ENCODE results near the gene SOX6. TPM values are rescaled to one million over a fixed set of nuclear protein-coding genes. Genes with fewer than 3 reads are reported as not detected.

The SOX6 gene
- total RNA-seq, 1 donor from 2014 or later = 0.34 TPM

DNA sequence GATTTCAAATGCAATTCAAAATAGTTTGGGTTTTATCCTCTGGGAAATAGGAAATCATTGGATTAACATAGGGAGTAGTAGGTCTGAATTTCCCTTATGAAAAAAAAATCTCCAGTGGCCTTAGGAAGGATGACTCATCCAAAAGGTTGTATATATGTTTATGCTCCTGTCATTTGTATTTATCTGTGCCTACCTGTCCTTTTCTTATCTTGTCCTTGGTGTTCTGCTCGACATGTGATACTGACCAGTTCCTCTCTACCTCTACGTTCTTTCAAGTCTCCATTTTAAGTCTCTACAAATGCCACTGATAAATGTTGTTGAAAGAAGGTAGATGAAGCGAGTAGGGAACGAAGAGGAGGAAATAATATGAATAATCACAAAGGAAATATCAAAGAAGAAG is 3.0 kb upstream of the SOX6 start:
- H3K9me3 Mint-ChIP-seq = no peaks in the 10 kb centered on the region
- no peak overlapping the region for H3K4me3 Mint-ChIP-seq (ENCODE audit: low read depth)
- DNase-seq (ENCODE audit: low spot score) = no peak
- H3K36me3 Mint-ChIP-seq (ENCODE audit: low read depth) = no peaks in the 10 kb centered on the region
- H3K27me3 Mint-ChIP-seq (ENCODE audit: low read depth) = no peaks in the 10 kb centered on the region
- intact Hi-C loops (cut with micrococcal nuclease) = no loop called here
- no peak overlapping the region for H3K27ac Mint-ChIP-seq
- no peaks in the 10 kb centered on the region for H3K4me1 Mint-ChIP-seq (ENCODE audit: low read depth)

DNA sequence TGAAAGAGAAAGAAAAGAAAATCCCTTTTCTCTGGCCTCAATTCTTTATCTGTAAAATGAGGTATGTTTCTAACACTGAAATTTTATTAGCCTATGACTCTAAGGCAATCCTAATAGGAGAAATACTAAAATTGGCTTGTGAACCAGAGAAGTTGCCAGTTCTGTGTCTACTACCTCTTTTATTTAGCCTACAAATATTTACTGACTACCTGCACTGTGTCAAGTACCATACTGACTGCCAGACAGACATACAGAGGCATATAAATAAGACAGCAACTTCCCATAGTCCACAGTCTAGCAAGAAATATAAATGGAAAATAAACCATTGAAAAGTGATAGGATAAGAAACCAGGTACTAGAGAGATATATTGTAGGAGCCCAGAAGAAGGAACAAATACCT is 2.4 kb upstream of the SOX6 start:
- Mint-ChIP-seq H3K9me3 (no peaks in the 10 kb centered on the region), H3K4me1 (ENCODE audit: low read depth) (no peaks in the 10 kb centered on the region), H3K27ac (no peak overlapping the region), H3K36me3 (ENCODE audit: low read depth) (no peaks in the 10 kb centered on the region), H3K4me3 (ENCODE audit: low read depth) (no peak overlapping the region), H3K27me3 (ENCODE audit: low read depth) (no peaks in the 10 kb centered on the region)
- intact Hi-C loops (cut with micrococcal nuclease) = no loop called here
- DNase-seq (ENCODE audit: low spot score) = no peak

DNA sequence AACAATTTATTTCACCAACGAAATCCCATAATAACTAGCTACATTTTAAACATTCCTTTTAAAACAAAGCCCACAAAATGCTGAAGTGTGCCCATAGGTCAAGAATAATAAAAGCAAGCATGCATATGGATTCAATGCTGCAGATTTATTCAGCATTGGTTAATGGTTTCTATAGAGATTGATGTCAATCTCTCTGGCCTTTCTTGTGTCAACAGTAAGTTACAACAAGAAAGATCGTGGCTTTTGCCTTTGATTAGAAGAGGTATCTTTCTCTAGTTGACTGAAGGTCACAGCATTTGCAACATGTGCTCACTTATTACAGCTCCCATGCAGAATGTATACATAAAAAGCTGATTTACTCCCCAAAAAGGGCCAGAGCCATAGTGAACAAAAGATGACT is 1.4 kb upstream of the SOX6 start:
- intact Hi-C loops (cut with micrococcal nuclease) = no loop called here
- H3K9me3 Mint-ChIP-seq = no peaks in the 10 kb centered on the region
- no peaks in the 10 kb centered on the region for H3K4me1 Mint-ChIP-seq (ENCODE audit: low read depth)
- DNase-seq (ENCODE audit: low spot score) = no peak
- no peaks in the 10 kb centered on the region for H3K27me3 Mint-ChIP-seq (ENCODE audit: low read depth)
- no peak overlapping the region for H3K4me3 Mint-ChIP-seq (ENCODE audit: low read depth)
- H3K27ac Mint-ChIP-seq = no peak overlapping the region
- H3K36me3 Mint-ChIP-seq (ENCODE audit: low read depth) = no peaks in the 10 kb centered on the region

DNA sequence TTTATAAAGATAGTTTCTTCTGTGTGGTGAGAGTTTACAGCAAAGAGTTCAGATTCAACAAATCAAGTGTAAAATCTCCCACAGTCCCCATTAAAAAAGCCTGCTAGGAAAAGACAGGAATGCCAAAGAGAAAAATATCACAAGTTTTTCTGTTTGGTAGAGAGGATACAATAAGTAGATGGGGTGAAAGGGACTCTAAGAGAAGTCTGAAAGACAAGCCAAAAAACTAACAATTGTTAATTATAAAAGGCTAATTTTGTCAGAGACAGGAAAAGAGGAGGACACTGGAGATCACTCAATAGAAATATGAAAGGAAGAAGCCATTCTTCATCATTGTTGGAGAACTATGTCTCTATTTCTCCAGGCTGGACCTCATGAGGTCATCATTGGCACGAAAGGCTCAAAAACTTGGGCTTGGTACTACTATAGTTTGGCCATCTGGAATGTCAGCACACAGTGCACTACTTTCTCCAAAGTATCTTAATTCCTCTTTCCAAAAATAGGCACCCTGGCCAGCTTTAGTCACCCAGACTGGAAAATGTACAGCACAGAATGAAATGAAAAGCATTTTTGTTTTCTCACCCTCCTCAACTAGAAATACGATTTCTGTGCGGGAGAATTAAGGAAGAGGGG is 531 bp upstream of the SOX6 start:
- intact Hi-C loops (cut with micrococcal nuclease) = no loop called here
- no peaks in the 10 kb centered on the region for H3K9me3 Mint-ChIP-seq
- H3K4me3 Mint-ChIP-seq (ENCODE audit: low read depth) = no peak overlapping the region
- no peak for DNase-seq (ENCODE audit: low spot score)
- H3K27ac Mint-ChIP-seq = no peak overlapping the region
- no peaks in the 10 kb centered on the region for H3K27me3 Mint-ChIP-seq (ENCODE audit: low read depth)
- H3K36me3 Mint-ChIP-seq (ENCODE audit: low read depth) = no peaks in the 10 kb centered on the region
- no peaks in the 10 kb centered on the region for H3K4me1 Mint-ChIP-seq (ENCODE audit: low read depth)

DNA sequence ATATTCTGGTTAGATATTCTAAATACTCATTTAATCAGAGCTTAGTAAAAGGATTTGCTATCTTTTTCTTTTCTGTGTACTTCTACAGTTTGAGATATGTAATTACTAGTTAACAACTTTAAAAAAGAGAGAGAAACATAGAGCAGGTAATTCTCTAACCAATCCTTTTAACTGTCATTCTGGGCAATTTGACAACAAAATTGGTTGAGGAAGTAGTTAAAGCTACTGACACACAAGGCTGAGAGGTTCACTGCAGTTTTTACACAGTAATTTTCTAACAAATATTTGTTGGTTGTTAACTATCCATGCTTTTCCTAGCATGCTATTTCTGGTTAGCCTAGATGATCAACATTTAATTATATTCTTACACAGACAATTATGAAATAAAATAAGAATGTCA is 3.6 kb downstream of the SOX6 start:
- H3K36me3 Mint-ChIP-seq (ENCODE audit: low read depth) = no peaks in the 10 kb centered on the region
- intact Hi-C loops (cut with micrococcal nuclease) = no loop called here
- no peak overlapping the region for H3K4me3 Mint-ChIP-seq (ENCODE audit: low read depth)
- H3K27me3 Mint-ChIP-seq (ENCODE audit: low read depth) = no peaks in the 10 kb centered on the region
- H3K27ac Mint-ChIP-seq = no peak overlapping the region
- no peak for DNase-seq (ENCODE audit: low spot score)
- no peaks in the 10 kb centered on the region for H3K4me1 Mint-ChIP-seq (ENCODE audit: low read depth)
- no peaks in the 10 kb centered on the region for H3K9me3 Mint-ChIP-seq

DNA sequence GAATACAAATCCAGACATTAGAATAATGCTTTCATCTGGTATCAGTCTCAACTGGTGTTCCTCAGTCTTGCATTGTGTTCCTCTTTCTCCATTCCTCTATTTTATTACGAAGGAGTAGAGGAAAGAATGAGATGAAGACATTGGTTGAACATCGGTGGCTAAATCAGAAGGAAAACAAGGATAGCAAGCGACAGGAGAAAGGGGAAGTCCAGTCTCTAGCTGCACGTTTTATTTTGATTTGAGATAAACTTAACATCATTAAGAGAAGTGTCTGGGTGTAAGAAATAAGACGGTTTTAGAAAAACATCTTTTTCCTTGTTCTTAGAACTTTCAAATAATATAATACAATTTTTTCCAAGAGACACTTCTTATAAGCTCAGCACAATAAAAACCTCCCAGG is 6.2 kb downstream of the SOX6 start:
- DNase-seq (ENCODE audit: low spot score) = no peak
- H3K27ac Mint-ChIP-seq = no peak overlapping the region
- no peaks in the 10 kb centered on the region for H3K9me3 Mint-ChIP-seq
- no peak overlapping the region for H3K4me3 Mint-ChIP-seq (ENCODE audit: low read depth)
- H3K27me3 Mint-ChIP-seq (ENCODE audit: low read depth) = no peaks in the 10 kb centered on the region
- H3K4me1 Mint-ChIP-seq (ENCODE audit: low read depth) = no peaks in the 10 kb centered on the region
- intact Hi-C loops (cut with micrococcal nuclease) = no loop called here
- no peaks in the 10 kb centered on the region for H3K36me3 Mint-ChIP-seq (ENCODE audit: low read depth)

DNA sequence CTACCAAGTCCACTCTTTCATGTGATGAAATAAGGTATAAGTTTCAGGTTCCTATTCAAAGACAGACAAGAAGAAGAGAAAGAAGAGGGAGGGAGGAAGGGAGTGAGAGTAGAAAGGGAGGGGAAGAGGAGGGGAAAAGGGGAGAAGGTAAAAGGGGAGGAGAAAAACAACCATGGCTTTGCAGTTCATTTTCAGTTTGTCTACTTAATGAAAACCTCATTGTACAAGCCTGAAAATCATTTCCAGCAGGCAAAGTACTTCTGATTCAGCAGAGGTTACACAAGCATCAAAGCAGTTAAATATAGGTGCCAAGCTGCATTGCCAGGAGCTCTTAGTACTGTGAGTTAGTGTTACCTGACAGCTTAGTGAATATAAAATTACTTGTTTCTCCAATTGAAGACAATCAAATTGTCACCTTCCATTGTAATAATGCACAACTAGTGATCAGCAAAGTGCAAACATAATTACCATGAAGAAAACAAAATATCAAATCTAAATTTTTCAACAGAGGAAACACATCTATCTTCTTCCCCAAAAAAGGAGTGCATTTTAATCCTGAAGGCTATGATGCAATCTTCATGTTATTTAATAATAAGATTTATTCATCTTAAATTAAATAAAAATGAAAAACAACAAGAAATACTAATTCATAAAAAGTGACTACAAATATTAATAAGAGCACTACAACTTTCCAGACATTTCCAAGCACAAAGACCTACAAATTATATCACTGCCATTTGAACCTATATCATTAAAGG is 8.2 kb downstream of the SOX6 start:
- Mint-ChIP-seq H3K27ac (no peak overlapping the region), H3K4me3 (ENCODE audit: low read depth) (no peak overlapping the region), H3K36me3 (ENCODE audit: low read depth) (no peaks in the 10 kb centered on the region), H3K27me3 (ENCODE audit: low read depth) (no peaks in the 10 kb centered on the region), H3K9me3 (no peaks in the 10 kb centered on the region), H3K4me1 (ENCODE audit: low read depth) (no peaks in the 10 kb centered on the region)
- no peak for DNase-seq (ENCODE audit: low spot score)
- intact Hi-C loops (cut with micrococcal nuclease) = no loop called here

DNA sequence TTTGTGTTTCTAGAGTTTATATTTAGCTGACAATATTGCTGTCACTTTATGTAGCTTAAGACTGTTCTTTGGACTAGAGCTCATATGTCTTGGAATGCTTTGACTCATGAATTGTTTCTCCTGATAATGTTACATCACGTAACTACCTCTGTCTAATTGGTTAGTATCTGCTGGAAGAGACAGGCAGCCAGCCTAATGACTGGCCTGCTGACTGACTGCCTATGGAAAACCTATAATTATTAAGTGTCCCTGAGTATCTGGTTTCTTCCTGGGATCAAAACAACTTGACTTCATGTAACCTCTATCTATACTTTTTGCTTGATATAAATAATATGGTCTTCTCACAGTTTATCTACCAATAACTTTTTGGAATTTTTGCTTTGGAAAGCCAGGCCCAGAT is 9.4 kb downstream of the SOX6 start:
- H3K27me3 Mint-ChIP-seq (ENCODE audit: low read depth) = no peaks in the 10 kb centered on the region
- H3K27ac Mint-ChIP-seq = no peak overlapping the region
- DNase-seq (ENCODE audit: low spot score) = no peak
- H3K36me3 Mint-ChIP-seq (ENCODE audit: low read depth) = no peaks in the 10 kb centered on the region
- H3K4me1 Mint-ChIP-seq (ENCODE audit: low read depth) = no peaks in the 10 kb centered on the region
- H3K4me3 Mint-ChIP-seq (ENCODE audit: low read depth) = no peak overlapping the region
- intact Hi-C loops (cut with micrococcal nuclease) = no loop called here
- H3K9me3 Mint-ChIP-seq = no peaks in the 10 kb centered on the region

DNA sequence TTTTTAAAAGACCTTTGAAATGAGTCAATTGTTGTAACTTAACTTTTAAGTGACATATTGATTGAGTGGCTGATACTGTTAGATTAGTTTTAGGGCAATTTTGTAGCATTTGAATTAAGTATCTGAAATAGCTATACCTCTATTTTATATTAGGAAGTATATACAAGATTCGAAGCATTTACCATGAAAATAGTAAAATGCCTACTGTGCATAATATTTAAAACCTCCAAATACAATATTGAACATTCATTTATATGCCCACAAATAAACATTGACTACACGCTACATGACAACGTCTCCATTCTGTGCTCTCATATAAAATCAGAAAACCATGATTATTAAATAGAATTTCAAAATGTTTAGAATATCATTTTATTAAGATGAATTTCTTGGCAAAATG is 14.5 kb downstream of the SOX6 start:
- Mint-ChIP-seq H3K4me1 (ENCODE audit: low read depth) (no peaks in the 10 kb centered on the region), H3K27me3 (ENCODE audit: low read depth) (no peaks in the 10 kb centered on the region), H3K27ac (no peak overlapping the region), H3K36me3 (ENCODE audit: low read depth) (no peaks in the 10 kb centered on the region), H3K4me3 (ENCODE audit: low read depth) (no peak overlapping the region), H3K9me3 (no peaks in the 10 kb centered on the region)
- intact Hi-C loops (cut with micrococcal nuclease) = no loop called here
- DNase-seq (ENCODE audit: low spot score) = no peak

DNA sequence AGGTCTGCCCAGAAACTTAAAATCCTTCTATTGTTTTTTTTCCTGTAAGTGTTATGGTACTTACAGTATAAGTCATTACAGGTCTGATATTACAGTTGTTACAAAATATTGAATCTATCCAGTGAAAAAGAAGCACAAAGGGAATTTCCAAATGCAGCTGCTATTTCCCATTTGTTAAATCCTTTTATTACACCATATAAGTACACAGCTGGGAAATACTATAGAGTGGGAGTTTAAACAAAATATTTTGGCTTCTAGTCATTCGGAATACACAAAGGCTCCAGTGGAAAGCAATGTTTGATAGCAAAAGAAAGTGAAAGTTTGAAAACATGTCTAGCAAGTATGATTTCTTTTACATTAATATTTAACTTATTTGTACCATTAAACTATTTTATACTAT is 18.0 kb downstream of the SOX6 start:
- no peaks in the 10 kb centered on the region for H3K4me1 Mint-ChIP-seq (ENCODE audit: low read depth)
- no peak for DNase-seq (ENCODE audit: low spot score)
- H3K9me3 Mint-ChIP-seq = no peaks in the 10 kb centered on the region
- H3K27me3 Mint-ChIP-seq (ENCODE audit: low read depth) = no peaks in the 10 kb centered on the region
- no peaks in the 10 kb centered on the region for H3K36me3 Mint-ChIP-seq (ENCODE audit: low read depth)
- H3K4me3 Mint-ChIP-seq (ENCODE audit: low read depth) = no peak overlapping the region
- intact Hi-C loops (cut with micrococcal nuclease) = no loop called here
- no peak overlapping the region for H3K27ac Mint-ChIP-seq

DNA sequence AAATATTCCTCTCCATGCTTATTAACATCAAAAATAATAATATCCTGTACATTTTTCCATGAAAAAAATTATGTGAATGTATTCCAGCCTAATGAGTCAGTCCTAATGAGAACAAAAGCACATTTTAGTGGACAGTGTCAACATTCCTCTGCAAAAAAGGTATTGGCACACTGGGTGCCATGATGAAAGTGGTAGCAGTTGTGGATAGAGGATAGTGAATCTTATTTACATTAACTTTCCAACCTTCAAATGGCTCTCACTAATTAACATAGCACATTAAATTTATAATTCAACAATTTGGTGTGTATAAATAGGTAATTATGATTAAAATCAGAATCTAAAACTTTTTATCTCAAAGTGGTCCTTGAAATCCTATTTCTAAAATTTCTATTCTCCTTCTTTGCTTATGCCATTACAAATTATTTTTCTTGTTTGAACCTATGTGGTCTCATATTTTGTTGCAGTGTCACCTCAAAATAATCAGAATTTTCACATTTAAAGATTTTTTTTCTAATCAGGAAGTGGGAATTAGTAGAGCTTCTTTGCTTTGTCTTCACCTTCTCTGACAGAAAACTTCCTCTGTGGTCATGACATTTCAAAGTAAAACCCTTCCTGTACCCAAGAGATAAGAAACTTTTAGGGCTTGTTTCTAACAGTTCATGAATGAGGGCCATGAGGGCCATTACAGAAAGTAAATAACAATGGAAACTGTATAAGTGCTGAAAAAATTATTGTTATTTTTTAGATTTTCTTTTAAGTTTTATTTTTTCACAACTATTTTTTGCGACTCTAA is 18.7 kb downstream of the SOX6 start:
- H3K36me3 Mint-ChIP-seq (ENCODE audit: low read depth) = no peaks in the 10 kb centered on the region
- no peaks in the 10 kb centered on the region for H3K9me3 Mint-ChIP-seq
- intact Hi-C loops (cut with micrococcal nuclease) = no loop called here
- no peaks in the 10 kb centered on the region for H3K4me1 Mint-ChIP-seq (ENCODE audit: low read depth)
- no peak overlapping the region for H3K27ac Mint-ChIP-seq
- H3K27me3 Mint-ChIP-seq (ENCODE audit: low read depth) = no peaks in the 10 kb centered on the region
- DNase-seq (ENCODE audit: low spot score) = no peak
- H3K4me3 Mint-ChIP-seq (ENCODE audit: low read depth) = no peak overlapping the region

DNA sequence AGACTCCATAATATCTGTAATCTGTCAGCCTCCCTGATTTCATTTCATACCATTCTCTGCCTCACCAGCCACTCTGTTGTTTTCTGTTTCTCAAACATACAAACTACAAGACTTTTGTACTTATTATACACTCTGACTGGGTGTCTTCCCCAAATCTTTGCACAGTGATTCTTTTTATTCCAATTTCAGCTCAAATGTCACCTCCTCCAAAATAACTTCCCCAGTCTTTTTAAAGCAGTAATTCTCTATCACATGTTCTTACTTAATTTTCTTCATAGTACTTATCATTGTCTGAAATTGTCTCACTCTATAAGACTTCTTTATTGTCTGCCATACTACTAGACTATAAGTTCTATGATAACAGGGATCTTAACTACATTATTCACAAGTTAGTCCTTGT is 19.6 kb downstream of the SOX6 start:
- no peak for DNase-seq (ENCODE audit: low spot score)
- intact Hi-C loops (cut with micrococcal nuclease) = no loop called here
- H3K27ac Mint-ChIP-seq = no peak overlapping the region
- H3K4me1 Mint-ChIP-seq (ENCODE audit: low read depth) = no peaks in the 10 kb centered on the region
- H3K36me3 Mint-ChIP-seq (ENCODE audit: low read depth) = no peaks in the 10 kb centered on the region
- no peaks in the 10 kb centered on the region for H3K9me3 Mint-ChIP-seq
- H3K27me3 Mint-ChIP-seq (ENCODE audit: low read depth) = no peaks in the 10 kb centered on the region
- H3K4me3 Mint-ChIP-seq (ENCODE audit: low read depth) = no peak overlapping the region

DNA sequence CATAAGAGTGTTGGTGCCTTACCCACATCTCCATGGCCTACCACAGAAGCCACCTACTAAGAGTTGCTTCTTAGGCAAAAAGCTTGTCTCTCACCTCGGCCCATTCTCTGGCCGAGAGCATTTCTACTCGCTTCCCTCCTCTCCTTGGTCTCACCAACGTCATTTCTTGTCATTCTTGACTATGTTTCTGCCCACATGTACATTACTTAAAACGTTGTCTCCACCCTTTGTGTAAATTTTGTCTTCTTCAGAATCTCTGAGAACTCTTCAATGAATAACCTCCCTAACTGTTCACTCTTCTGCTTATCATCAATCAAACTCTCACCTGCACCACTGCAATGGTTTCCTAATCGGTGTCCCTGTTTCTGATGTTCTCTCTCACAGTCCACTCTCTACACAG is 20.1 kb downstream of the SOX6 start:
- no peaks in the 10 kb centered on the region for H3K27me3 Mint-ChIP-seq (ENCODE audit: low read depth)
- intact Hi-C loops (cut with micrococcal nuclease) = no loop called here
- no peaks in the 10 kb centered on the region for H3K9me3 Mint-ChIP-seq
- H3K27ac Mint-ChIP-seq = no peak overlapping the region
- no peak for DNase-seq (ENCODE audit: low spot score)
- no peaks in the 10 kb centered on the region for H3K36me3 Mint-ChIP-seq (ENCODE audit: low read depth)
- no peaks in the 10 kb centered on the region for H3K4me1 Mint-ChIP-seq (ENCODE audit: low read depth)
- H3K4me3 Mint-ChIP-seq (ENCODE audit: low read depth) = no peak overlapping the region
